ENCODE results near the gene FYN.

Gene FYN

GRCh38 chr6:111624401-111625098 lies 248.7 kb downstream of the FYN start:
- DNase-seq = peak in 1 of 42 donors; percentile 10
- intact Hi-C loops (cut with DNase I) = no loop called here

GRCh38 chr6:111623046-111623718 lies 250.1 kb downstream of the FYN start:
- DNase-seq = peak in 1 of 42 donors; percentile 32
- intact Hi-C loops (cut with DNase I) = no loop called here

DNA sequence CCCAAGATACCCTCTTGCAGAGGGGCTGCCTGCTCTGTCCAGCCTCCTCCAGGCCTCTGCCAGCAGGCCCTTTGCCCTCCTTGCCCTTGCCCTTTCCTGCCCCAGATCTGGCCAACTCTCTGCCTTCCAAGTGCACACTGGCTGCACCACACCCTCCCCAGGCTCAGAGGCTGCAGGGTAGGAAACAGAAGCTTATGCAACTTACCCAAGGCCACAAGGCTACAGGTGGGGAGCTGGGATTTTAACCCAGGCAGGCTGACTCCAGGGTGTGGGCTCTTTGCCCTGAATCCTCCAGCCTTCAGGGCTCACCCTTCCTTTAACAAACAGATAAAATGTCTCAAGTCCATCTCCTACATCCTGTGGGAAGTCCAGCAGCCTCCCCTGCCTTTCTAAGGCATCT lies 253.1 kb downstream of the FYN start:
- intact Hi-C loops (cut with DNase I) = no loop called here
- DNase-seq = peak in 1 of 42 donors; percentile 7

DNA sequence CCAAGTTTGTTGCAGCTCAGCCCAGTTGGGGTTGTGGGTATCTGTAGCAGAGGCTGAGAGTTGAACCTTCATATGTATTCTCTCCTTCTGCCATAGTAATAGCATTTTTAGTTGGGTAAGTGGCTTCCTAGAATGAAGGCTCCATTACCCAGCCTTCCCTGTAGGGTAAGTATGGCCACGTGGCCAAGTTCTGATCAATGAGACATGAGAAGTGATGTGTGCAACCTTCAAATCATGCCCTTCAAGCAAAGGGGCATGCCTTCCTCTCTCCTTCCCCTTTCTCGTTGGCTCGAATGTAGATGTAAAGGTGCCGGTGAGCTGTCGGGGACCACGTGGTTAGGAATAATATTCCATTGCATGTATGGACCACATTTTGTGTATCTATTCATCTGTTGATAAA lies 254.8 kb downstream of the FYN start:
- intact Hi-C loops (cut with DNase I) = no loop called here
- peak in 1 of 42 donors; percentile 3 for DNase-seq

DNA sequence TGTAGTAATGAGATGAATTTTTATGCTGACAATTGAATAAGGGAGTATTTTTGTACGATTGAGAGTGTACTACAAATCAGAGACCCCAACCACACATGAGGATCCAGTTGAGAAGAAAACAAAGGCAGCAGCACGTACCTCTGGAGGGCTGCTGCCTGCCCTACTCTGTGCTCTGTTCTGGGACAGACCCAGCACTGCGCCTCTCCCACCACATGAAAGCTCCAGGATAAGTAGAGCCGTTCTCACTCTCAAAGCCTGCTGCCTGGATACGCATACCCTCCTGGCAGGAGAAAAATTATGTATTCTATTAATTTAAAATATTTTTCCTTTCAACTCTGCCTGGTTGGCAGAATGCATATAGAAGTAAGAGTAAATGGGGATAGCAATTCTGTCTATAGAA lies 256.1 kb downstream of the FYN start:
- DNase-seq = peak in 1 of 42 donors; percentile 1
- intact Hi-C loops (cut with DNase I) = no loop called here

DNA sequence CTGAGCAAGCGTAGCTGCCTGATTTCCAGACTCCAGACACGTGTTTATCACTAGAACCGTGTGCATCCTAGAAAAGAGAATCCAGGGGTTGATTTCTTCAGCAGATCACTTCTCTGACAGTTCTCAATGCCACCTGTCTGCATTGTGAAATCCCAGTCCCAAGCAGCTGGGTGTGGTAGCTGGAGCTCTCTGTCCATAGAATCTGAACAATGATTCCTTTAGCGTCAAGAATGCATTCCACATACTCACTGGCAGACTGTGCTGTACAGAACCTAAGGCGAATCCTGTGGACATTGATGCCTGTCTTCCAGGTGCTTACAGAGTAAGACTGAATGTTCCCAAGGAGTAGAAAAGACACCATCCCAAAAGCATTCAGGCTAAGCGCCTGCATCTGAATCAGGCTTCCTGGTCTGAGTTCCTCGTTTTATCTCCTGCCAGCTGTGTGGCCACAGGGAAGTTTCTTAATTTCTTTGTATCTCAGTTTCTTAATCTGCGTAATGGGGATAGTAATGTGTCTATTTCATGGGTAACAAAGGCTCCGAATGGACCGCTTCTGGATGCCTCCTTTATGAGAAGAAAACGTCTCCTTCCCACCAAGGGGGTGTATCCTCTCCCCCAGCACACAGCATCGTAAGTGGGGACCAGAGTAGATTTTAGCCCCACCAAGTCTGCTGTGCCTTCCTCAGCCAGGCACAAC lies 257.2 kb downstream of the FYN start:
- DNase-seq = no peak

GRCh38 chr6:111614833-111615582 lies 258.2 kb downstream of the FYN start:
- DNase-seq = peak in 13 of 42 donors; percentile 10 to 66 (median 35)
- intact Hi-C loops (cut with DNase I) = no loop called here

More for the DNA sequence above, 257.2 kb downstream of the FYN start:
- intact Hi-C loops (cut with DNase I) = no loop called here

- no peak for DNase-seq
- intact Hi-C loops (cut with DNase I) = no loop called here
These were observed 260.9 kb downstream of the FYN start for GRCh38 chr6:111612379-111612778.

DNA sequence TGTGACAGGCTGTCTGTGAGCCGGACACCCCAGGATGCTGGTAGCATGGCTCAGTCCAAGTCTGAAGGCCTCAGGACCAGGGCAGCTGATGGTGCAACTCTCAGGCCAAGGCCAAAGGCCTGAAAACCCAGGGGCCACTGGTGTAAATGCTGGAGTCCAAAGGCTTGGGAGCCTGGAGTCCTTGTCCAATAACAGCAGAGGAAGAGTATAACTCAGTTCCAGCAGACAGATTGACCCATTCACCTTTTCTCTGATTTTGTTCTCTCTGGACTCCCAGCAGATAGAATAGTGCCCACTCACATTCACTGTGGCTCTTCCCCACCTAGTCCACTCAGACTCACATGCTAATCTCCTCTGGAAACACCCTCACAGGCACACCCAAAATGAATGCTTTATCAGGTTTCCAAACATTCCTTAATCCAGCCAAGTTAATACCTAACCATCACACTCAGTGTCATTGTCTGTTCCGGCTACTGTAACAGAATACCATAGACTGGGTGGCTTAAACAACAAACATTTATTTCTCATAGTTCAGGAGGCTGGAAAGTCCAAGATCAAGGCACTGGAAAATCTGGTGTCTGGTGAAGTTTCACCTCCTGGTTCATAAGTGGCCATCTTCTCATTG lies 262.6 kb downstream of the FYN start:
- intact Hi-C loops (cut with DNase I) = no loop called here
- no peak for DNase-seq
